Stimulated activated CD4-positive, alpha-beta T cell treated with anti-CD3 and anti-CD28 coated beads, Interleukin-12 subunit alpha, Interleukin-12 subunit beta, amount 100 ng/mL, for 24 hours (primary cell): Measurements from ENCODE around the gene AK6.
"Not testable (repeated sequence)": the region's sequence is repeated elsewhere in the genome, so short reads cannot be mapped to it uniquely, and the experiment has no call there.

Source experiments
- DNase-seq, 2 experiments: peaks; one replicate each; pipeline ENCODE4 v3.0.0-alpha.2; 2020; ENCODE audit warnings: low read depth in 2 of 2

The AK6 gene

DNA sequence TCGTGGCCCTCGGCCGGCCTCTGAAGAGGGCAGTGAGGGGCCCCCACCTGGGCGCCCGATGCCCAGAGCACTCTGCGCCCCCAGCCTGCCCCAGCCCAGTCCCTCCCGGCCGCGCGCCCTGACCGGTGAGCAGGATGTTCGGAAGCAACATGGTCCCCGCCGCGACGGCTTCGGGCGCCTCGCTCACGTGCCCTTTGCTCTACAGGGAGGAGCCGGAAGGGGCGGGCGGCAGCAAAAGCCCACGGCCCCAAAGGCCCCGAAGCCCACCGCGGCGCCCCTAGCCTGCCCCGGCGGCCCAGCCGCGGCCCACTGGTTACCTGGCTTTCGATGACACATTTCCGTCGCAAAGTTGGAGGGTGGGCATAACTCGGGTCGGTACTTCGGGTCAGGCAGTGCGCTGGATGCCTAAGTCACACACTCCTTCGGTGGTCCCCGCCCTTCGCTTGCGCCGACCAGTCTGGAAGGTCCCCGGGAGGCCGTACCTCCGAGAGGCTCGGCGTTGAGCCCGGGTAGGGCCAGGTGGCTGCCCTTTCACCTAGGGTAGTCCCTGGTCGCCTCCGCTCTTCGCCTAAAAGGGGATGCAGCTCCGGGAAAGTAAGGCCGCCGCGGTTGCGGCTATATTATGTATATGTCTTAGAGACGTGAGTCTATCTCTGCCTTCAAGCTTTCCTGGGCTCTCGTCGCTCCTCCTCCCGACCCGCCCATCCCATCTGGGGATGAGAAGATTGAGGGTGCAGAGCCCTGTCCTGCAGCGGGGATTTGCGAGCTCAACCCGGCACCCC, at the start of gene AK6, which contains the start of the genes RAD17 and TAF9:
TSS of gene AK6 (minus strand) at position 181 of the 782 bp plus-strand sequence. CDS start at position 151, 30 bp downstream.
TSS of gene RAD17 (plus strand) at position 479 of the 782 bp plus-strand sequence. CDS start 2,391 bp downstream, outside the sequence.
TSS of gene TAF9 (minus strand) at position 181 of the 782 bp plus-strand sequence. CDS start 3,783 bp downstream, outside the sequence.
- DNase-seq = peak; percentile 82 to 89

DNA sequence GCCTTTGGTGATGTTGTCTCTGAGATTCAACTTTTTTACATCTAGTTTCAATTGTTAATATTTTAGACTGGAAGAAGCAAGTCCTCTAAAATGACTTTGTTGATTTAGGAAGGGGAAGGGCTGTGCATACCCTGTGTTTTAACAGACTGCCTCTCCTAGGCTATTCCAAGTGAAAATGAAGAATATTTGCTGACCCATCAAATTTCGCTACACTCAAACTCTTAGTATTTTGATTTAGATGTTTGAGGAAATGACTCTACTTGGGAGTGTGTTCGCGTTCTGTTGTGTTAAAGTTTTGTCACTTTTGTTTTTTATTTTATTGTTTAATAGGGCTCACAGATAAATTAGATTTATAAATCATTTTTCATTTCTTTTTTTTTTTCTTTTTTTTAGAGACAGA, 49.2 kb upstream of the AK6 start:
- DNase-seq = no peak

DNA sequence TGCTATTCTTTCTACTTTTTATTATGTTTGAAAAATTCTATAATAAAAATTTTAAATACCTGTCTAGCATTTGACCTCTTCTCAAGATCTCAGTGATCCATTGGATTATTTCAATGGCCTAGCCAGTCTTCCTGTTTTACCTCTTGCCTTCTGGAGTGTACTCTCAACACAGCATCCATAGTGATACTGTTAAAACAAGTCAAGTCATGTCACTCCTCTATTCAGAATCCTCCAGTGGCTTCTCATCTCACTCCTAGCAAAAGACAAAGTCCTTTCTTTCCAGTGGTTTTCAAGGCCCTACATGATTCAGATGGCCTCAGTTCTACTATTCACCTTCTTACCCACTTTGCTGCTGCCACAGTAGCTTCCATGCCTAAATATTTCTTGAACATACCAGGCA, 47.4 kb upstream of the AK6 start:
- DNase-seq = no peak

- no peak for DNase-seq
Observed at GRCh38 chr5:69416180-69416579, 46.9 kb upstream of the AK6 start.

- no peak for DNase-seq
Observed at GRCh38 chr5:69415584-69415958, 46.3 kb upstream of the AK6 start.

DNA sequence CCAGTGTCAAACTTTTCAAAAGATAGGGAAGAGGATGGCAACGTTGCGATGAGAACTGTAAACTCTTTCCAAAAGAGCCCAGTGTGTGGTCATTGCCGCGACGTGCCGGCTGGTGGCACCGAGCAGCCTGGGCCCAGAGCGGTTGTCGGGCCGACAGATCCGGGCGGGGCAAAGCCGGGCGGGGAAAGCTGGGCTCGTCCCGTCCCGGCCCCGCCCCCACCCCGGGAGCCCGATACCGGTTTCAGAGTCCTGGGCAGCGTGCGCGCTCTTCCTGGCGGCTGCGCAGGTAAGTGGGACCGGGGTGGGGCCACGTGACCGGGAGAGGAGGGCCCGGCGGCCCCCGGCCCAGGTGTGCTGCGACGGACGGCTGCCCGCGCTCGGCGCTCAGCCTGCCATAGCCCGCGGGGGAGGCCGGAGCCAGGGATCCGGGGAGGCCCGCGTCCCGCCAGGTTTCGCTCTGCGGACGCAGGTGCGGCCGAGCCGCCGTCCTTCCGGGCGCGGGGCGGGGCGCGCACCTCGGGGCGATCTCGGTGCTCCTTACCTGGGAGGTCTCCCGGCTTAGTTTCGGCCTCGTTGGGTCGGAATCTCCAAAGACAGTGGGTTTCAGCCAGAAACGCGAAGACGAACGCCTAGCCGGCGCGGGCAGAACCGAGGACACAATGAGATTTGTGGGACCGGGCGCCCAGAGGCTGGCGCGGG, 45.7 kb upstream of the AK6 start, which contains the start of gene MARVELD2:
TSS of gene MARVELD2 (plus strand) at position 232 of the 699 bp plus-strand sequence. CDS start 4,270 bp downstream, outside the sequence.
- DNase-seq = peak; percentile 13 to 45

- no peak for DNase-seq
Observed at GRCh38 chr5:69404659-69405330, 35.5 kb upstream of the AK6 start.

GRCh38 chr5:69378376-69378775, 9.1 kb upstream of the AK6 start:
- DNase-seq = no peak

- no peak for DNase-seq
Observed at GRCh38 chr5:69374911-69375446, 5.7 kb upstream of the AK6 start.

GRCh38 chr5:69372394-69372793, 3.1 kb upstream of the AK6 start:
- no peak for DNase-seq

DNA sequence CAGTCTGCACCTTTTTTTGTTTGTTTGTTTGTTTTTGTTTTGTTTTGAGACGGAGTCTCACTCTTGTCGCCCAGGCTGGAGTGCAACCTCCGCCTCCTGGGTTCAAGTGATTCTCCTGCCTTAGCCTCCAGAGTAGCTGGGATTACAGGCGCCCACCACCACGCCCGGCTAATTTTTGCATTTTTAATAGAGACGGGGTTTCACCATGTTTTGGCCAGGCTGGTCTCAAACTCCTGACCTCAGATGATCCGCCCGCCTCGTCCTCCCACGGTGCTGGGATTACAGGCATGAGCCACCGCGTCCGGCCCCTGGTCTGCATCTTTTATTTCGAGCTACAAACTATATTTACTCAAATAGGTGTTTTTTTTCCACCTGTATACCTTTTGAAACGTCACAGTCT, 1.0 kb upstream of the AK6 start:
- DNase-seq = not testable (repeated sequence)

- no peak for DNase-seq
Observed at GRCh38 chr5:69368458-69369339, 621 bp downstream of the AK6 start.

DNA sequence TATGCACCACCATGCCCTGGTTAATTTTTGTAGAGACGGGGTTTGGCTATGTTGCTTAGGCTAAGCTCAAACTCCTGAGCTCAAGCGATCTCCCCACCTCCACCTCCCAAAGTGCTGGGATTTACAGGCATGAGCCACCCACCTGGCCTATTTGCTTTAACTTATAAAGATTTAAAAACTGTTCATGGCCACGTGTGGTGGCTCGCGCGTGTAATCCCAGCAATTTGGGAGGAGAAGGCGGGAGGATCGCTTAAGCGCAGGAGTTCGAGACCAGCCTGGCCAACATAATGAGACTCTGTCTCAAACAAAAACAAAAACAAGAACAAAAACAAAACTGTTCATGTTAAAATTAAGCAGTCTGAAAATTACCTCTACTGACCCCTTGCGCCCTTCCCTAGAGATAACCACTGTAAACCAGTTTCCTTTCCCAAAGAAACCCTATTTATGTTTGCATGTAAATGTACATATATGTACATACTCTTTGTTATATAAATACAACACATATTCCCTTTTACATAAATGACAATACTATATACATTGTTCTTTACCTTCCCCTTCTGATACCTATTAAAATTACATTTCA, 1.5 kb downstream of the AK6 start:
- DNase-seq = no peak

GRCh38 chr5:69364850-69365249, 4.5 kb downstream of the AK6 start:
- DNase-seq = no peak

- no peak for DNase-seq
Observed at GRCh38 chr5:69364414-69364813, 4.9 kb downstream of the AK6 start.

- DNase-seq = no peak
Observed at GRCh38 chr5:69360442-69360841, 8.9 kb downstream of the AK6 start.

- DNase-seq = no peak
Observed at GRCh38 chr5:69359699-69360098, 9.6 kb downstream of the AK6 start.

- no peak for DNase-seq
Observed at GRCh38 chr5:69350664-69351063, 18.7 kb downstream of the AK6 start.

GRCh38 chr5:69343083-69343482, 26.2 kb downstream of the AK6 start:
- DNase-seq = no peak

DNA sequence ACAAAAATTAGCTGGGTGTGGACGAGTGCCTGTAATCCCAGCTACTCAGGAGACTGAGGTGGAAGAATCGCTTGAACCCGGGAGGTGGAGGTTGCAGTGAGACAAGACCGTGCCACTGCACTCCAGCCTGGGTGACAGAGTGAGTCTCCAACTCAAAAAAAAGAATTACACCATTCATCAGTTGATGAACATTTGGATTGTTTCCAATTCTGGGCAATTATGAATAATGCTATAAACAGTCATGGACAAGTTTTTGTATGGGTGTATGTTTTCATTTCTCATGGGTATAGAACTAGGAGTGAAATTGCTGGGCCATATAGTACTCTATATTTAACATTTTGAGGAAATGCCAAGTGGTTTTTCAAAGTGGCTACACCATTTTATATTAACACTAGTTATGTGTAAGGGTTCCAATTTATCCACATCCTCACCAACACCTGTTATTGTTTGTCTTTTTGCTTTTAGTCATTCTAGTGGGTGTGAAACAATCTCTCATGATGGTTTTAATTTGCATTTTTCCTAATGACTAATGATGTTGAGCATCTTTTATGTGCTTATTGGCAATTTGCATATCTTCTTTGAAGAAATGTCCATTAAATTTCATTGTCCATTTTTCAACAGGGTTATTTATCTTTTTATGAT, 27.7 kb downstream of the AK6 start:
- DNase-seq = no peak
